HG02938 (cell line): ENCODE results near the gene DOCK1.

Experiments used
- ATAC-seq: cut with Tn5 transposase; IDR thresholded peaks from one replicate; pipeline ENCODE4 v1.9.1; 2021; ENCODE audit warnings: mild to moderate bottlenecking, moderate library complexity; ENCODE audit not compliant: unreplicated experiment

The DOCK1 gene

DNA sequence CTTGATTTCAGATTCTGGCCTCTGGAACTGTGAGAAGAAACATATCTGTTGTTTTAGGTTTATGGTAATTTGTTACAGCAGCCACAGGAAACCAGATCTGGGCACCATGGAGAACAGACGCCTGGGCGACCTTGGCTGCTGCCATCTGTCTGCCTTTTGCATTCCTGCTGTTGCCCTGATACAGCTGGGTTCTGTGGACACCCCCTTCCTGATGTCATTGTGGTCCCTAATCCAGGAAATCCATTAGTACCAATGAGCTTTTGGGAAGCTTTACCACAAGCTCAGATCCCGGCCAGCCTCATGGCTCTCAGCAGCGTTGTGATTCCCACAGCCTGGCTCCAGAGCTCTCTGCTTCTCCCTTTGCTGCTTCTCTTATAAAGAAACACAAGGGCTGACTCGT is 469.7 kb downstream of the DOCK1 start:
- ATAC-seq = no peak

DNA sequence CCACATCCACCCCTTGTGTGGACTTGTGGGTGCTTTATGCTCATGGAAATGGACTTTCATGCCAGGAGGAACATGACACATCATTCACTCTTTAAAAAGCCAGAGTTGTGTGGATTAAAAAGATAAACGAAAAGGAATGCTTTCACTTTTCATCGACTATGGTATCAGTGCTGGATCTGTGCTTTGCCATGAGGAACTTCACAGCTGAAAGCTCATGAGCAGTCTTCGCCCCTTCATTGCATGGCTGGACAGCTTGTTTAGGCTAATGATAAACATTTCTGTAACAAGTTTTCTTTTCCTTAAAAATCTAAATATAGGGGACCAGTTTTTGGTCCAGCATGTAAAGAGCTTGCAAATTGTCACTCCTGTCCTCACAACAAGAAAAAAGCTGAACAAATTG is 470.2 kb downstream of the DOCK1 start:
- ATAC-seq = no peak

DNA sequence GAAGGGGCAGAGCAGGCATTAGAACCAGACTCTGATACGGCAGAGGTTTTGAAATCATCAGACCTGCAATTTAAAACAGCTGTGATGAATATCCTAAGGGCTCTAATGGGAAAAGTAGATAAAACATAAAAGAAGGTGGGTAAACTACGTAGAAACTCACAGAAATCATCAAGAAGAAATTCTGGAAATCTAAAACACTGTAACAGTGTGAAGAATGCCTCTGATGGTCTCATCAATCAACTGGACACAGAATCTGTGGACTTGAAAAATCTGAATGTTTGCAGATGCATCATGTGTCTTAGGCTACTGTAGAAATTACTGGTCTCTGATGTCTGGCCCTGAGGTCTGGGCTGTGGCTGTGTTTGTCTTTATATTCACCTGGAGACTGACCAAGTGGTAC is 470.8 kb downstream of the DOCK1 start:
- no peak for ATAC-seq

DNA sequence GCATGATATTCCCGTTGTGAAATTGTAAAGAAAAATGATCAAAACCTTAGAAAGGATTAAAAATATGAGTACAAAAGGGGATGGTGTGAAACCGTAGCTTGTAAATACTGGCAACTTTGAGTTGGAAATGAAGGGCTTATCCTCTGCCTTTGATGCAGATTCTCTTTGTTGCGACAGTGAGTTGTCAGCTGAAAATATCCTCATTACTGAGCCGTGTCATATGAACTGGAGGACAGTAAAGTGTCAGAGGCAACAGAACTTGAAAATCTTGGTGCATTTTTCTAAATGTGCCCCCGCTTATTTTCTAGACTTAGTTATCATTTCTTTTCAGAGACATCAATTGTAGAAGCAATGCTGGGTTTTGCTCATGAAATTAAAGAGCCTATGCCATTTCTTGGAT is 473.4 kb downstream of the DOCK1 start:
- no peak for ATAC-seq

DNA sequence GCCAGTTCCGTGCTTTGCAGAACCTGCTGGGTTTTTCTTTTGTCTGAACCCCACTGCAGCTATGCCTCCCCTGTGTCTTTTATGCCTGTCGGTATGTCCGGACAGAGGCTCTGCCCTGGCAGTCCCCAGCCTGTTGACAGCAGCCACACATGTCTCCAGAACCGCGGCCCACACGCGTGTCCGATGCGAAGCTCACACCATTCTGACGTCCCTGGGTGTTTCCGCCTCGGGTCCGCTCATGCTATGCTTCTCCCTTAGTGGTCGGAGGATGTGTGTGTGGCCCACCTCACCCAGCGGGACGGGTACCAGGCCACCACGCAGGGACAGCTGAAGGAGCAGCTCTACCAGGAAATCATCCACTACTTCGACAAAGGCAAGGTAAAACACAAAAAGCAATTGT is 479.3 kb downstream of the DOCK1 start:
- ATAC-seq = no peak

DNA sequence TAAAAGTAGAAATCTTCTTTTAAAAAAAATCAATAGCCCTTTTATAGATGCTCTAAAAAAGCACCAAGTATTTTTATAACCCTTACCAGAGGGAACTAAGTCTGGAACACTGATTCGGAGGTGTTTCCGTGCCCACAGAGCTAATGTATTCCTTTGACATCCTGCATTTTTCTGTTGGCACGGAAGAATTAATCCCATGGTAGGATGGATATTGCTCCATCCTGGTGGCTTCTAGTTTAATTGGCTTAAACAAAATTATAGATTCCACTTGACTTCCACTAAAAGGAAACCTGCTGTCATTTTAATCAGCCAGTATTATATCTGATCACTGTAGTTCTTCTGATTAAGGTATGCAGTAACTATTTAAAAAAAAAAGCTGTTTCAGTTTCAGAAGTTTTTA is 479.8 kb downstream of the DOCK1 start:
- no peak for ATAC-seq

DNA sequence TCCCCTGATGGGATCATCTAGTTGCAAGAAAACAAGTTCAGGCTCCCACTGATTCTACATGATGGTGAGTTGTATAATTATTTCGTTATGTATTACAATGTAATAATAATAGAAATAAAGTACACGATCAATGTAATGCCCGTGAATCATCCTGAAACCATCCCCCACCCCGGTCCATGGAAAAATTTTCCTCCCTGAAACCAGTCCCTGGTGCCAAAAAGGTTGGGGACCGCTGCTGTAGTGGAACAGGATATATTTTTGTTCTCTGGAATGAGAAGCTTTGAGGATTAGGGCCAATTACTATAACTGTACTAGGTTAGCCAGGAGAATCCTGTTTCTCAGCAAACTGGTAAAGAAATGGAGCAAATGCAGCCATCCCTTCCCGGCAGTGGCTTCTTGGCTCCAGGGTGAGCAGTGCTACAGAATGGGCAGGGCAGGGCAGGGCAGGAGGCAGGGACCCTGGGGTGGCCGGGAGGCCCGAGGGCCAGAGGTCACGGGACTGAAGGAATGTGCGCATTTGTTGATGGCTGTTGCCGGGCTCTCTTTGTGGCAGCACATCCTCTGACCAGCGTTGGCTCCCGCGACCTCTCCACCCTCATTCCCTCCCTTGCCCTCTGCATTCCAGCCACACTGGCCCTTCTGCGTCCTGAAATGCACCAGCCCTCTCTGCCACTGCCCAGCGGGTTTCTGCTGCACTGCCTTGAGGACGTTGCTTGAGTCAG is 481.5 kb downstream of the DOCK1 start:
- ATAC-seq = no peak

DNA sequence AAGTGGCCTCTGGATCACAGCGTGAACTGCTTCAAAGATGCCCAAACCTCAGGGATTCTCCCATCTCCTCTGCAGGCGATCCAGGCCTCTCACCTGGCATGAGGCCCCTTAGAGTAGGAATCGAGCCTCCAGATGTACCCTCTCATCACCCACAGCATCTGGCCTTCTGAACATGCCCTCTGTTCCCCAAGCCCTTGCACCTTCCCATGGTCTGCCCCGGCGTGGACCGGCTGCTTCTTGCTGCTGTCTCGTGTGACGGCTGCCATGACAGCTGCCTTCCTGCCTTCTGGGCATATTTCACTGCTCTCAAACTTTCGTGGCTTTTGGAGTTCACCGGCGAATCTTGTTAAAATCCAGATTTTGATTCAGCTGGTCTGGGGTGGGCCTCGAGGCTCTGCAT is 486.6 kb downstream of the DOCK1 start:
- no peak for ATAC-seq

DNA sequence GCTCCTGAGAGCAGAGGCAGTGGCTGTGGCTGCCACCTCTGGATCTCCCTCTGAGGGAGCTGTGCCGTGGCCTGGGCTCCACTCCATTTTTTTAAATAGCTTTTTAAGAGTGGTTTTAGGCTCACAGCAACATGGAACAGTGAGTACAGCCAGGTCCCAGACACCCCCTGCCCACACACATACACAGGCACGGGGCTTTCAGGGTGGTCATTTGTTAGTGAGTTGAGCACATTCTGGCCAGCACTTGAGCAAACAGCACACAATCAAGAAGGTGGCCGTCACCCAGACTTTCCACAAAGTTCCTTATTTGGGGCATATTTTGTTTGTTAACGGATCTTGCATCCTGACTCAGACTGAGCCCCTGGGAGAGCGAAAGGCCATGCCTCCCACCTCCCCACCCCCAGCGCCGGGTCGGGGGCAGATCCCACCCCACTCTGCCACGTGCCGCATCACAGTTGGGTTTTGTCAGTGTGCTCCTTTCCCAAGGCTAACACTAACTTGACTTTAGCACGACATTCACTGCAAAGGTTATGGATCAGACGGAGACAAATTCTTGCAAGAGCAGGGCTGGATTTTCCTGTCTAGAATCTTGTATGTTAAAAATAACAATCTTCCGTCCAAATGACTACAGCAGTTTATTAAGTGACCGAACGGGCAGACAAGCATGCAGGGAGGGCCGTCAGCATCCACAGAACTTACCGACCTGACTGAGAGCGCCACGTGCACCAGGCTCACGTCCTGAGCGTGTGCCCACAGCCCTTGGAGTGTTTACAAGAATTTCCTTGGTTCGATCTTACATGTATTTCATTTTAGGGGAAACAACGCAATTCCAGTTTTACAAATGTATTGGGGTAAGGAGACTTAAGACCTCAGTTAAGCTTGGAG is 487.4 kb downstream of the DOCK1 start:
- ATAC-seq = no peak

DNA sequence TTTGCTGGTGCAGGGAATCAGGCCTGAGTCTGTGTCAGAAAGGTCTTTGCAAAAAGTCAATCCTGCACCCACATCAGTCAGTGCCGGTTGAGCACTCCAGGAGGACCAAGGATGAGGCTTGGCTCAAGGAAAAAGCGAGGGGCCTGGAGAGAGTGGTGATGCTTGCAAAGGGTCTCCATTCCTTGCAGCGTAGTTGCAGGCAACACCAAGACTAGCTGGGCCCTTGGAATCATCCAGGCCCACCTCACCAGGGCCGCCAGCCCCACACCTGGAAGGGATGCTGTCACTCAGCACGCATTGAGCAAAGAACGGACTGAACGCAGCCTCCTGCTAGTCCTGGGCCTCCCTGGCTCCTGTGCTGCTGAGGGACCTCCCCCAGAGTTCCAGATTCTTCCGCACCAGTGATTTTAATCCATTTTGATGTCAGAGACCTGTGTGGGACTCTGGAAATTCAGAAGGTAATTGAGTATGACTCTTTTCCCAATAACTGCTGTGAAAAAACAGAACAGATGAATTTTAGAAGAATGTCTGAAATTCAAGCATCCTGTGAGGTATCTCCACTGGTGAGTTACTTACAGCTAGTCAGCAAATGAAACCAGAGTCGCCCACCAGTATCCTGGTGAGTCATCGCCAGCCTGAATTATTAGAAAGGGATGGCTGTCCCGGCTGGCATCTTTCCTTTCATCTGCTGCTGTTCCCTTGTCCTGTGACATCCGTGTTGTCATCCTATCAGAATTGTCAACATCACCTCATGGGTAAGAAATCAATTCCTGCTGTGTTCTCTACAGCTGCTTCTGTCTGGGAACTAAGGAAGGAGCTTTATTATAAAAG is 493.1 kb downstream of the DOCK1 start:
- no peak for ATAC-seq

DNA sequence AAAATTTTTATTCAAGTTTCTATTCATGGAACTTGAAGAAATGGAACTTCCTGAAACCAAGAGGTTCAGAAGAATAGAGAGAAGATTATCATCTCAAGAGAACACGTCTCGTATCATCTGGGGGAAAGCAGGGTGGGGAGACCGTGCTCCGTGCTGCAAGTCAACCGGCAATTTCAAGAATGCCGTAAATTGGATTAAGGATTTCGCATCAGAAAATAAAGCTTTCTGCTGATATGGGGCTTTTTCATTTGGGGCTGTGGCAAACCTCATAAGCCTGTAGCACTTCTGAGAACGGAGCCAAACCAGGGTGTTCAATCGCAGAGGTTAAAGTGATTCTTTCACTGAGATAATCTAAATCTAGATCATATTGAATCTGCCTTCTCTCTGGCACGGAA is 493.7 kb downstream of the DOCK1 start:
- no peak for ATAC-seq

DNA sequence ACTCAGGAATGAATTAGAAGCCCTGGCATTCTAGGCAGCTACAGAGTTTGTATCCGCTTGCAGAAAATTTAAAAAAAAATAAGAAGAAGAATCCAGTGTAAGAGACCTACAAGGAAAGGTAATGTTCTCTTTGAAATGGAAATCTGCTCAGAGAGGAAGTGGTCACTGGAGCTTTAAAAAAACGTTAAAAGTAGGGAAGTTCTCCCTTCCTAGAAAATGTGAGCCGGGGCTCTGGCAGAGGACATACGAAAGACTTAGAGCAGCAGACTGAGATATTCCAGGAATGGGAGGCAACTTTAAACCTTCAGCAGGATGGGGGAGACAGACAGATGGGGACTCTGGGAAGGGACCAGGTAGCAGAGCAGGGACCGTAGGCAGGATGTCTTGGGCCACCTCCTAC is 494.4 kb downstream of the DOCK1 start:
- ATAC-seq = no peak

DNA sequence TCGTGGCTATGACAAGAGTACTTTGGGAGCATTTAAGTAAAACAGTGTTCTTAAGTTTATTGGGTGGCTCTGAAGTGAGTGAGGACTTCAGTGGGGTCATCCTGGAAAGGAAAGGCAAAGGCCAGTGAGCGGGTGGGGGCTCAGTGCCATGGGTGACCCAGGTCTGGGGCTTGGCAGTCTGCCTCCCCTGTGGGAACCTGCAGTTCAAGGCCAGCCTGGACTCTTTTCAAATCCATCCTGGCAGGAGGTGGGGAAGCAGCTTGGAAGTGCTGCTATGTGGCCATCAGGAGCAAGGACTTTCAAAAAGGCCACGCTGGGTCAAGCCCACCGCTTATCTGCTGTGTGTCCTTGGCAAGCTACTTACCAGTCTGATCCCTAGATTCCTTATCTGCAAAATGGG is 495.0 kb downstream of the DOCK1 start:
- no peak for ATAC-seq

DNA sequence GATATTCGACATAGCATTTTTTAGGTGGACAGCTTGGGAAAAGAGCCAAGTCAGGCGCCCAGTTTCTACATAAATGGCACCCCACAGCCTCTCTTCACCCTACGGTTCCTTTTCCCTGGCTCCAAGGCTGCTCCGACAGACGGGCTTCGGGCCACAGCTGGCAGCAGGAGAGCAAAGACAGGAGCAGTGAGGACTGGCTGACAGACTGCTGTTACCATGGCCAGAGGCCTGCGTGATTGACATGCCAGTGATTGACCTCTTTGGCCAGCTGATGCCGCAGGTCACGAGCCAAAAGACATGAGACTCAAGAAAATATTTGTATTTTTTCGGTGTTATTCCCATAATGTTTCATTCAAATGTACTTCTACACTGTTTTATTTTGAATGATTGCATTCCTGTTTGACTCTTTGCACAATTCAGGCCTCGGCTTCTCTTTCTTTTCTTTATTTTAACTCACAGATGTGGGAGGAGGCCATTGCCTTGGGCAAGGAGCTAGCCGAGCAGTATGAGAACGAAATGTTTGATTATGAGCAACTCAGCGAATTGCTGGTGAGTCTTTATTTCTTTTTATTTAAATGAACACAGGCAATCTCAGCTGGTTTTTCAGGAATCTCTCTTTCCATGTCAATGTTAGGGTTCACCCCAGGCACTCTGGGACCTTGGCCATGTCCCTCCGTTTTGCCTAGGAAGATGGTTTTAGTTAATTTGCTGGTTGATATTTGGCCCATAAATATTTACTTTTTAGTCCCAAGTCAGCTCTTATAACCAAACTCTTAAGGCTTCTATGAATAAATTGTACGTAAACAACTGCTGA is 497.6 kb downstream of the DOCK1 start:
- ATAC-seq = no peak

DNA sequence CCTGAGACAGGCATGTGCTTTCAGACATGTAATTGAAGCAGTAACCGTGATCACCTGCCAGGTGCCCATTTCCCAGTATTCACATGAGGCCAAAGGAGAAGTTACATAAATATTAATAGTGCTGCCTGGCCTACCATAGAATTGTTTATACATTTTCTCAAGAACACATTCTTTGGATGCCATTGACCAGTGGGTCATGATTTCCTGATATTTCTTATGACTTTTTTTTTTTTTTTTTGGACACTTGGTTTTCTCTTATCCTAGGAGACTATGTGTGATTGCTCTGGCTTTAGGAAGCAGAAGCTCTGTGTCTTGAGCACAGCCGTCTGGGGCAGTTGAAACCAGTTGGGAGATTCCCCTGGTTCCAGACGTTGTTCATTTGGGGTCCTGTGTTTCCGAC is 500.0 kb downstream of the DOCK1 start:
- ATAC-seq = no peak

DNA sequence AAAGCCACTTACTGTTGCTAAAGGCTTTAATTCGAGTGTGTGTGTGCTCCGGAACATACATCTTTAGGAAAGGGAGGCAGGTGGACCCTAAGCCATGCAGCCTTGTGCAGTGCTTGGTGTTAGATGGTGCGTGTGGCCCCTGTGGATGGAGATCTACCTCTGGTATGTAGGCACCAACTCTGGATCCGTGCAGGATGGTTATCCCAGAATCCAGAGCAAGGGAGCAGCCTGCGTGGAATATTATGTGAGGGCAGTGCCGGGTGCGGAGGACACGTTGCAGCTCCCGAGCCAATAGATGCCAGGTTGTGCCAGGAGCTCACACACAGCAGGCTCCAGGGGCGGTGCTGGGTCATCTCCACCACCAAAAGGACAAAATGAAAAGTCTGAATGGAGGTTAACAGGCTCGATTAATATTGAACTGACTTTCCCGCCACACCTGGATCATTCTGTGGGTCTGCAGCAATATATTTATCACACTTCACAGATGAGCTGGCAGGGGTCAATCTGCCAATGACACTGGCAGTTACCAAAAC is 500.9 kb downstream of the DOCK1 start:
- no peak for ATAC-seq

DNA sequence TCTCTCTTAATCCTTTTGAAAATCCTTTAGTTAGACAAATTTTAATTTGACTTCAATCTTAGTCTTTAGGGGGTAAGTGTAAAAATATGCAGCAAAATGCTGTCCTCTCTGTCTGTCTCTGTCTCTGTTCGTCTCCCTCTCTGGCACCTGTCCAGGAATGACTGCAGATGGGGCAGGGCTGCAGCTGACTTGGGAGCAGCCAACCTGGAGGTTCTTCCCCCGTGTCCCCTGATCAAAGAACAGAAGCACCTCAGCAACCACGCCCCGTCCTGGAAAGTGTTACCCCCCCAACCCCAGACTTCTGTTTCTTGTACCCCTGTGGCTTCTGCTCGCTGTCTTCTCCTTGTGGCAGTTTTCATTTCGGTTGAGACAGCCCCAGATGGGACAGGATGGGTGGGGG is 502.3 kb downstream of the DOCK1 start:
- ATAC-seq = no peak

DNA sequence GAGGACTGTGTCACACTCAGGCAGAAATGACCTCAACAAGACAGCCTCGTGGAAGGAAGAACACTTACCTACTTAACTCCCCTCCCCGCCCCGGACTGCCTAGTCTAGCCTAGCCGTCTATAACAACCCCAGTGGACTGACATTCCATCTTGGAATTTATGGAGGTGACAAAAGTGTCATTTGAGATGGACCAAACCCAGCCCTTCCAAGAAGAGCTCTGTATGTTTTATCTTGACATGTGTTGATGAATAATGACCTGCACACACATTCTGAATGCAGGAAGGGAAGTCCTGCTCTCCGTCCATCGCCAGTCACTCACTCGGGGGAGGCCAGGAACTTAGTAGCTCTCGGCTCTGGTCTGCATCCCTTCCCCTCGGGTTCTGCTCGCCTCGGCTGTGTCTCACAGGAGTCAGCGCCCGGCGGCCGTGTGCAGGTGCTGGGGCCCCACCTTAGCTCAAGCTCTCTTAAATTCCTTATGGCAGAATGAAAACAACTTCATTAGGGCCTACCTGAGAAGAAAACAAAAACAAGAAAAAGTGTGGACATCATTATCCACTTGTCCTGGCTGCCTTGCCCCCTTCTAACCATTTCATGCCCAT is 503.0 kb downstream of the DOCK1 start:
- ATAC-seq = no peak

DNA sequence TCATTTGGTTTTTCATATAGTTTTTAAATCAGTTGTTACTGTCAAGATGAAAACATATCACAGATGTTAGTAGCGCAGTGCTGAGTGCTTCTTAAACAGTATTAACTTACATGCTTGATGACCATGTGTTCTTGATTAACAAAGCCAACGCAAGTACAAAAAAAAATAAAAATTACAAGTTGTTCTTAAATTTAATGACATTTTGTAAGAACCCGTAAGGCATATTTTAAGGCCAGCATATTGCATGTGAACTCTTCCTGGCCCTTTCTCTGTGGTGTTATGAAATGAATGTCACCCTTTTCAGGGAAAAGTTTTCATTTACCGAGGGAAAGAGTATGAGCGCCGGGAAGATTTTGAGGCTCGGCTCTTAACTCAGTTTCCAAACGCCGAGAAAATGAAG is 503.5 kb downstream of the DOCK1 start:
- no peak for ATAC-seq

DNA sequence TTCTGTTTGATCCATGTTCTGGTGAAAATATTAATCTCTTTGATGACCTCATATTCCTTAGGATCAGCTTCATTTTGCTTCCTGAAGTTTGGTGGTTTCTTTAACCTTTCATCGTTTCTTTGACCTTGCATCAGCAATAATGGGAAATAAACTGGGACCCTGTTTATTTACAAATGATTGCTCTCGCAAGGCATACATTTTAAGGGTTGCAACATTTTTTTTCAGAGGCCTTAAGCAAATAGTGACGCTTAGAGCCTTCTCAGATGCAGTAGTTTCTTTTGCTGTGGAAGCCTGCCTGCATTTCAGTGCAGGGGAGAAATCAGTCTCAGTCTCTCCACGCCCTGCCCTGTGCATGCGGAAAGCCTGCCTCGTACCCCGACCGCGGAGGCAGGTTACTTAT is 504.8 kb downstream of the DOCK1 start:
- ATAC-seq = no peak
